ENCODE data around the gene CPNE9.

GRCh38 chr3:9769012-9769411, 65.4 kb downstream of the CPNE9 start:
- TF ChIP-seq, protein P1, sequence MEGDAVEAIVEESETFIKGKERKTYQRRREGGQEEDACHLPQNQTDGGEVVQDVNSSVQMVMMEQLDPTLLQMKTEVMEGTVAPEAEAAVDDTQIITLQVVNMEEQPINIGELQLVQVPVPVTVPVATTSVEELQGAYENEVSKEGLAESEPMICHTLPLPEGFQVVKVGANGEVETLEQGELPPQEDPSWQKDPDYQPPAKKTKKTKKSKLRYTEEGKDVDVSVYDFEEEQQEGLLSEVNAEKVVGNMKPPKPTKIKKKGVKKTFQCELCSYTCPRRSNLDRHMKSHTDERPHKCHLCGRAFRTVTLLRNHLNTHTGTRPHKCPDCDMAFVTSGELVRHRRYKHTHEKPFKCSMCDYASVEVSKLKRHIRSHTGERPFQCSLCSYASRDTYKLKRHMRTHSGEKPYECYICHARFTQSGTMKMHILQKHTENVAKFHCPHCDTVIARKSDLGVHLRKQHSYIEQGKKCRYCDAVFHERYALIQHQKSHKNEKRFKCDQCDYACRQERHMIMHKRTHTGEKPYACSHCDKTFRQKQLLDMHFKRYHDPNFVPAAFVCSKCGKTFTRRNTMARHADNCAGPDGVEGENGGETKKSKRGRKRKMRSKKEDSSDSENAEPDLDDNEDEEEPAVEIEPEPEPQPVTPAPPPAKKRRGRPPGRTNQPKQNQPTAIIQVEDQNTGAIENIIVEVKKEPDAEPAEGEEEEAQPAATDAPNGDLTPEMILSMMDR (IDR thresholded peaks at IDR 0.05): no peak
- TF ChIP-seq KDM5A (IDR thresholded peaks at IDR 0.05) (no peak), REST (IDR thresholded peaks at IDR 0.05) (no peak), POLR2AphosphoS2 (conservative IDR thresholded peaks at IDR 0.05; ENCODE audit: low read length) (no peak), CEBPB (IDR thresholded peaks at IDR 0.05) (no peak), PHF8 (IDR thresholded peaks at IDR 0.05; ENCODE audit: borderline replicate concordance, low read depth) (no peak), ZSCAN20 (CRISPR knock-in tag; IDR thresholded peaks at IDR 0.05) (no peak), EP300 (IDR thresholded peaks at IDR 0.05) (no peak), RAD21 (conservative IDR thresholded peaks at IDR 0.05 in 1 of 2, IDR thresholded peaks at IDR 0.05 in 1 of 2) (no peak), ELK1 (IDR thresholded peaks at IDR 0.05; ENCODE audit: low read depth, low read length) (no peak), GATA3 (IDR thresholded peaks at IDR 0.05; ENCODE audit: borderline replicate concordance) (no peak)
- TF ChIP-seq, protein P2, sequence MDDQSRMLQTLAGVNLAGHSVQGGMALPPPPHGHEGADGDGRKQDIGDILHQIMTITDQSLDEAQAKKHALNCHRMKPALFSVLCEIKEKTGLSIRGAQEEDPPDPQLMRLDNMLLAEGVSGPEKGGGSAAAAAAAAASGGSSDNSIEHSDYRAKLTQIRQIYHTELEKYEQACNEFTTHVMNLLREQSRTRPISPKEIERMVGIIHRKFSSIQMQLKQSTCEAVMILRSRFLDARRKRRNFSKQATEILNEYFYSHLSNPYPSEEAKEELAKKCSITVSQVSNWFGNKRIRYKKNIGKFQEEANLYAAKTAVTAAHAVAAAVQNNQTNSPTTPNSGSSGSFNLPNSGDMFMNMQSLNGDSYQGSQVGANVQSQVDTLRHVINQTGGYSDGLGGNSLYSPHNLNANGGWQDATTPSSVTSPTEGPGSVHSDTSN (IDR thresholded peaks at IDR 0.05): no peak
